ENCODE data around the gene CACYBP.
A peak's percentile ranks its signal among the peaks of the same experiment; 100 is the strongest.

The CACYBP gene

GRCh38 chr1:174976436-174977108 is 23.2 kb upstream of the CACYBP start:
- no peaks in the 10 kb centered on the region for H3K27me3 ChIP-seq (ENCODE audit: control insufficient read depth, insufficient read depth, low read length)
- H3K4me1 ChIP-seq (ENCODE audit: control insufficient read depth, insufficient read depth, low read length), result peaks cover 10% of the 10 kb centered on the region
- H3K9ac ChIP-seq (ENCODE audit: low read depth, low read length), result no peak overlapping the region
- no peaks in the 10 kb centered on the region for H3K36me3 ChIP-seq (ENCODE audit: insufficient read depth, low read length)
- no peak overlapping the region for H3K4me3 ChIP-seq (ENCODE audit: low read length)
- H3K9me3 ChIP-seq (replicated peaks; ENCODE audit: low read length), result no peaks in the 10 kb centered on the region
- H3K4me2 ChIP-seq (ENCODE audit: low read length), result no peak overlapping the region

- H3K9ac ChIP-seq (ENCODE audit: low read depth, low read length), result no peak overlapping the region
- no peaks in the 10 kb centered on the region for H3K27me3 ChIP-seq (ENCODE audit: control insufficient read depth, insufficient read depth, low read length)
- H3K4me3 ChIP-seq (ENCODE audit: low read length), result no peak overlapping the region
- H3K4me2 ChIP-seq (ENCODE audit: low read length), result no peak overlapping the region
- H3K9me3 ChIP-seq (replicated peaks; ENCODE audit: low read length), result no peaks in the 10 kb centered on the region
- no peaks in the 10 kb centered on the region for H3K36me3 ChIP-seq (ENCODE audit: insufficient read depth, low read length)
- H3K4me1 ChIP-seq (ENCODE audit: control insufficient read depth, insufficient read depth, low read length), result no peaks in the 10 kb centered on the region
Observed at GRCh38 chr1:174982971-174983689, 16.6 kb upstream of the CACYBP start.

- Histone ChIP-seq H3K9me3 (replicated peaks; ENCODE audit: low read length) (no peaks in the 10 kb centered on the region), H3K4me2 (ENCODE audit: low read length) (no peak overlapping the region)
Observed at GRCh38 chr1:174984952-174985351, 14.8 kb upstream of the CACYBP start.

GRCh38 chr1:174988539-174988938 is 11.2 kb upstream of the CACYBP start:
- Histone ChIP-seq H3K9ac (ENCODE audit: low read depth, low read length) (no peak overlapping the region), H3K36me3 (ENCODE audit: insufficient read depth, low read length) (no peaks in the 10 kb centered on the region), H3K27me3 (ENCODE audit: control insufficient read depth, insufficient read depth, low read length) (no peaks in the 10 kb centered on the region), H3K4me2 (ENCODE audit: low read length) (no peak overlapping the region), H3K9me3 (replicated peaks; ENCODE audit: low read length) (no peaks in the 10 kb centered on the region), H3K4me3 (ENCODE audit: low read length) (no peak overlapping the region), H3K4me1 (ENCODE audit: control insufficient read depth, insufficient read depth, low read length) (peaks cover 6% of the 10 kb centered on the region)

More at GRCh38 chr1:174984952-174985351, 14.8 kb upstream of the CACYBP start:
- Histone ChIP-seq H3K9ac (ENCODE audit: low read depth, low read length) (no peak overlapping the region), H3K27me3 (ENCODE audit: control insufficient read depth, insufficient read depth, low read length) (no peaks in the 10 kb centered on the region), H3K36me3 (ENCODE audit: insufficient read depth, low read length) (no peaks in the 10 kb centered on the region), H3K4me1 (ENCODE audit: control insufficient read depth, insufficient read depth, low read length) (peaks cover 3% of the 10 kb centered on the region), H3K4me3 (ENCODE audit: low read length) (no peak overlapping the region)

GRCh38 chr1:174988986-174989385 is 10.8 kb upstream of the CACYBP start:
- Histone ChIP-seq H3K27me3 (ENCODE audit: control insufficient read depth, insufficient read depth, low read length) (no peaks in the 10 kb centered on the region), H3K36me3 (ENCODE audit: insufficient read depth, low read length) (no peaks in the 10 kb centered on the region), H3K9ac (ENCODE audit: low read depth, low read length) (no peak overlapping the region), H3K9me3 (replicated peaks; ENCODE audit: low read length) (no peaks in the 10 kb centered on the region), H3K4me2 (ENCODE audit: low read length) (no peak overlapping the region), H3K4me1 (ENCODE audit: control insufficient read depth, insufficient read depth, low read length) (peaks cover 6% of the 10 kb centered on the region), H3K4me3 (ENCODE audit: low read length) (no peak overlapping the region)

GRCh38 chr1:174989536-174990220 is 10.1 kb upstream of the CACYBP start:
- peak overlapping the region; percentile 81 for H3K9ac ChIP-seq (ENCODE audit: low read depth, low read length)

GRCh38 chr1:174990382-174990999 is 9.3 kb upstream of the CACYBP start:
- Histone ChIP-seq H3K36me3 (ENCODE audit: insufficient read depth, low read length) (no peaks in the 10 kb centered on the region), H3K9me3 (replicated peaks; ENCODE audit: low read length) (no peaks in the 10 kb centered on the region), H3K27me3 (ENCODE audit: control insufficient read depth, insufficient read depth, low read length) (no peaks in the 10 kb centered on the region), H3K4me3 (ENCODE audit: low read length) (peak overlapping the region; percentile 75), H3K9ac (ENCODE audit: low read depth, low read length) (peak overlapping the region; percentile 81), H3K4me2 (ENCODE audit: low read length) (peak overlapping the region; percentile 92), H3K4me1 (ENCODE audit: control insufficient read depth, insufficient read depth, low read length) (peaks cover 14% of the 10 kb centered on the region)

More at GRCh38 chr1:174989536-174990220, 10.1 kb upstream of the CACYBP start:
- Histone ChIP-seq H3K4me3 (ENCODE audit: low read length) (peak overlapping the region; percentile 49), H3K4me1 (ENCODE audit: control insufficient read depth, insufficient read depth, low read length) (peaks cover 6% of the 10 kb centered on the region), H3K4me2 (ENCODE audit: low read length) (peak overlapping the region; percentile 92), H3K27me3 (ENCODE audit: control insufficient read depth, insufficient read depth, low read length) (no peaks in the 10 kb centered on the region), H3K9me3 (replicated peaks; ENCODE audit: low read length) (no peaks in the 10 kb centered on the region), H3K36me3 (ENCODE audit: insufficient read depth, low read length) (no peaks in the 10 kb centered on the region)

GRCh38 chr1:174991473-174991872 is 8.3 kb upstream of the CACYBP start:
- Histone ChIP-seq H3K4me3 (ENCODE audit: low read length) (no peak overlapping the region), H3K9ac (ENCODE audit: low read depth, low read length) (no peak overlapping the region), H3K27me3 (ENCODE audit: control insufficient read depth, insufficient read depth, low read length) (no peaks in the 10 kb centered on the region), H3K4me1 (ENCODE audit: control insufficient read depth, insufficient read depth, low read length) (peaks cover 24% of the 10 kb centered on the region), H3K4me2 (ENCODE audit: low read length) (no peak overlapping the region), H3K36me3 (ENCODE audit: insufficient read depth, low read length) (no peaks in the 10 kb centered on the region), H3K9me3 (replicated peaks; ENCODE audit: low read length) (no peaks in the 10 kb centered on the region)

- H3K4me2 ChIP-seq (ENCODE audit: low read length), result peak overlapping the region; percentile 16
- no peak overlapping the region for H3K4me3 ChIP-seq (ENCODE audit: low read length)
- no peaks in the 10 kb centered on the region for H3K36me3 ChIP-seq (ENCODE audit: insufficient read depth, low read length)
- no peak overlapping the region for H3K9ac ChIP-seq (ENCODE audit: low read depth, low read length)
- peaks cover 30% of the 10 kb centered on the region for H3K4me1 ChIP-seq (ENCODE audit: control insufficient read depth, insufficient read depth, low read length)
- H3K9me3 ChIP-seq (replicated peaks; ENCODE audit: low read length), result no peaks in the 10 kb centered on the region
- no peaks in the 10 kb centered on the region for H3K27me3 ChIP-seq (ENCODE audit: control insufficient read depth, insufficient read depth, low read length)
Observed at GRCh38 chr1:174995121-174995520, 4.6 kb upstream of the CACYBP start.

GRCh38 chr1:174995916-174996315 is 3.8 kb upstream of the CACYBP start:
- H3K9me3 ChIP-seq (replicated peaks; ENCODE audit: low read length), result no peaks in the 10 kb centered on the region
- no peak overlapping the region for H3K4me3 ChIP-seq (ENCODE audit: low read length)
- peaks cover 31% of the 10 kb centered on the region for H3K4me1 ChIP-seq (ENCODE audit: control insufficient read depth, insufficient read depth, low read length)
- no peak overlapping the region for H3K9ac ChIP-seq (ENCODE audit: low read depth, low read length)
- H3K36me3 ChIP-seq (ENCODE audit: insufficient read depth, low read length), result no peaks in the 10 kb centered on the region
- H3K27me3 ChIP-seq (ENCODE audit: control insufficient read depth, insufficient read depth, low read length), result no peaks in the 10 kb centered on the region
- H3K4me2 ChIP-seq (ENCODE audit: low read length), result no peak overlapping the region

GRCh38 chr1:174996476-174996875 is 3.3 kb upstream of the CACYBP start:
- H3K4me1 ChIP-seq (ENCODE audit: control insufficient read depth, insufficient read depth, low read length), result peaks cover 37% of the 10 kb centered on the region
- H3K27me3 ChIP-seq (ENCODE audit: control insufficient read depth, insufficient read depth, low read length), result no peaks in the 10 kb centered on the region
- no peak overlapping the region for H3K4me3 ChIP-seq (ENCODE audit: low read length)
- H3K9ac ChIP-seq (ENCODE audit: low read depth, low read length), result no peak overlapping the region
- no peaks in the 10 kb centered on the region for H3K9me3 ChIP-seq (replicated peaks; ENCODE audit: low read length)
- no peak overlapping the region for H3K4me2 ChIP-seq (ENCODE audit: low read length)
- no peaks in the 10 kb centered on the region for H3K36me3 ChIP-seq (ENCODE audit: insufficient read depth, low read length)
